Measurements from ENCODE around the gene TRABD2A.

DNA sequence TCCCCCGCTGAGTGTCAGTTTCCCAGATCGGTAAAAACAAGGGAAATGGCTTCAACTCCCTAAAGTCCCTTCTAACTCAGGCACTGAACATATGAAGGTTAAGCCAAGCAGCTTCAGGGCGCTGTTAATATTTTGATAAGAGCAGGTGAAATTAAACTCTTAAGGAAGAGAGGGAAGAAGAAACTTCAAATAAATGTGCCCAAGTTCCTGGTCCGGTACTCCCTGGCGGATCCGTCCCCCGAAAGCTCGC, 564 bp downstream of the TRABD2A start:
- TF ChIP-seq ZNF24 (IDR thresholded peaks at IDR 0.05) (no peak), MTA1 (CRISPR knock-in tag; IDR thresholded peaks at IDR 0.05; ENCODE audit: borderline replicate concordance) (no peak)
